RWPE2 (cell line): ENCODE data around the gene ANKAR.

Experiments used
- ATAC-seq: fragments of 200-7000 bp; cut with Tn5 transposase; 3 replicates; pipeline ENCODE4 v1.9.1; 2021; ENCODE audit warnings: low read depth
- DNase-seq: peaks from one replicate; pipeline ENCODE4 v3.0.0-alpha.2; 2020; ENCODE audit warnings: low spot score
- H3K27ac ChIP-seq: fragments of 450-650 bp; 2 replicates; pipeline ENCODE4 v1.5.1; 2017; ENCODE audit warnings: mild to moderate bottlenecking; ENCODE audit not compliant: poor library complexity, severe bottlenecking
- H3K27me3 ChIP-seq: fragments of 250-450 bp; sonication (Bioruptor Pico); 2 replicates; pipeline ENCODE4 v1.5.1; 2021; ENCODE audit warnings: mild to moderate bottlenecking, moderate library complexity; ENCODE audit not compliant: insufficient read depth, poor library complexity, severe bottlenecking
- H3K36me3 ChIP-seq: fragments of 250-450 bp; sonication (Bioruptor Pico); 2 replicates; pipeline ENCODE4 v1.5.1; 2020; ENCODE audit warnings: low read depth, mild to moderate bottlenecking, moderate library complexity
- H3K4me1 ChIP-seq: fragments of 250-450 bp; sonication (Bioruptor Pico); 2 replicates; pipeline ENCODE4 v1.5.1; 2021; ENCODE audit warnings: mild to moderate bottlenecking, moderate library complexity; ENCODE audit not compliant: insufficient read depth, poor library complexity, severe bottlenecking
- H3K4me3 ChIP-seq: fragments of 250-450 bp; sonication (Bioruptor Pico); 2 replicates; pipeline ENCODE4 v1.5.1; 2021; ENCODE audit warnings: mild to moderate bottlenecking, moderate library complexity; ENCODE audit not compliant: severe bottlenecking
- H3K9me3 ChIP-seq: fragments of 250-450 bp; sonication (Bioruptor Pico); 2 replicates; pipeline ENCODE4 v1.5.1; 2021; ENCODE audit warnings: mild to moderate bottlenecking, moderate library complexity; ENCODE audit not compliant: severe bottlenecking
- TF ChIP-seq, protein P1 (sequence below): fragments of 450-650 bp; IDR thresholded peaks from one replicate; pipeline ENCODE4 v1.5.1; 2017; ENCODE audit warnings: mild to moderate bottlenecking, moderate library complexity; ENCODE audit not compliant: poor library complexity, severe bottlenecking

The ANKAR gene

DNA sequence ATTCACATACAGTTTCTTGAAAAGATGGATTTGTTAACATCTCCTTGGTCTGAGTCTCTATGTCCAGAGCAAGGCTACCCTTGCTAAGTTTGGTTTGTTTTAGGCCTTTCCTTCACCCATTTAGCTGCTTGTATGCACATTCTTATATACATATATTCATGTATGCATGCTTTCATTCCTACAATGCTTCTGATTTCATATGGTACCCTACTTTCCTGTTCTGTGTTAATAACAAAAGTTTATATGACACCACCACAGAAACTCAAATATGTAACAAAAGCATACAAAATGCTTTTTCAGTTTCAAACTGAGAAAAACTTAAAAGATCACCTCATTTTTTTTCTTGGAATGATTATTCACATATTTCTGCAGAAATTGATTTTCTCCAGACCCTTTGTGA lies 48.7 kb downstream of the ANKAR start:
- Histone ChIP-seq H3K27ac (no peak overlapping the region), H3K36me3 (no peaks in the 10 kb centered on the region), H3K4me1 (no peaks in the 10 kb centered on the region), H3K9me3 (no peaks in the 10 kb centered on the region), H3K4me3 (no peak overlapping the region), H3K27me3 (no peaks in the 10 kb centered on the region)
- ATAC-seq, result no peak
- no peak for DNase-seq
- TF ChIP-seq, protein P1, sequence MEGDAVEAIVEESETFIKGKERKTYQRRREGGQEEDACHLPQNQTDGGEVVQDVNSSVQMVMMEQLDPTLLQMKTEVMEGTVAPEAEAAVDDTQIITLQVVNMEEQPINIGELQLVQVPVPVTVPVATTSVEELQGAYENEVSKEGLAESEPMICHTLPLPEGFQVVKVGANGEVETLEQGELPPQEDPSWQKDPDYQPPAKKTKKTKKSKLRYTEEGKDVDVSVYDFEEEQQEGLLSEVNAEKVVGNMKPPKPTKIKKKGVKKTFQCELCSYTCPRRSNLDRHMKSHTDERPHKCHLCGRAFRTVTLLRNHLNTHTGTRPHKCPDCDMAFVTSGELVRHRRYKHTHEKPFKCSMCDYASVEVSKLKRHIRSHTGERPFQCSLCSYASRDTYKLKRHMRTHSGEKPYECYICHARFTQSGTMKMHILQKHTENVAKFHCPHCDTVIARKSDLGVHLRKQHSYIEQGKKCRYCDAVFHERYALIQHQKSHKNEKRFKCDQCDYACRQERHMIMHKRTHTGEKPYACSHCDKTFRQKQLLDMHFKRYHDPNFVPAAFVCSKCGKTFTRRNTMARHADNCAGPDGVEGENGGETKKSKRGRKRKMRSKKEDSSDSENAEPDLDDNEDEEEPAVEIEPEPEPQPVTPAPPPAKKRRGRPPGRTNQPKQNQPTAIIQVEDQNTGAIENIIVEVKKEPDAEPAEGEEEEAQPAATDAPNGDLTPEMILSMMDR, result no peak
